ENCODE data around the gene HOXB13.

GRCh38 chr17:48740537-48740936 lies 12.0 kb upstream of the HOXB13 start:
- no peak for TF ChIP-seq CTCF (IDR thresholded peaks at IDR 0.05)
- no peak for TF ChIP-seq POLR2A (IDR thresholded peaks at IDR 0.05)
- TF ChIP-seq POLR2AphosphoS5 (IDR thresholded peaks at IDR 0.05) = no peak
- TF ChIP-seq EP300 (IDR thresholded peaks at IDR 0.05) = no peak

All from upper lobe of left lung (tissue), 4 donors.